OCI-LY3 (cell line): ENCODE data around the gene TPM4.

Experiments used
- EZH2phosphoT487 ChIP-seq: fragments of 200-600 bp; shearing (Covaris generic); IDR thresholded peaks from 2 replicates; pipeline ENCODE4 v1.6.1; 2018; ENCODE audit warnings: antibody characterized with exemption, mixed run types, low read depth
- TF ChIP-seq, protein P1 (sequence below): fragments of 200-600, 300-600 bp; sonication (generic); IDR thresholded peaks from 2 replicates; pipeline ENCODE4 v1.5.1; 2014; ENCODE audit warnings: antibody characterized with exemption, low read length, low read depth

DNA sequence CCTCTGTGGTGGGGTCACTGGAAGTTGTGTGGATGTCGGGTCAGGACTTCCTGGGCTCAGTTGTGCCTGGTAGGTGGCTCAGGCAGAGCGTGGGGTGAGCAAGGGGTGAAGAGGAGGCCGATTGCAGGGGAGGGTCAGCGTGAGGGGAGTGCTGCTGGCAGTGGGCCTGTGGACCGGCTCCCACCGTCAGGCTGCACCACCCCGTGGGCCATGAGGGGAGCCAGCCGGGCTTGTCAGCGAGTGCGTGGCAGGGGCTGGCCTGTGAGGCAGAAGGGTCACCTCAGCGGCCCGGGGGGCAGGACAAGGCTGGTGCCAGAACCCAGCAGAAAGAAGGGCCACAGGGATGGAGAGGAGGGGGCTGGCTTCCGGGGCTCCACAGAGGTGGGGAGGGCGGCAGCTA, 48.7 kb downstream of the TPM4 start:
- no peak for TF ChIP-seq EZH2phosphoT487
- TF ChIP-seq, protein P1, sequence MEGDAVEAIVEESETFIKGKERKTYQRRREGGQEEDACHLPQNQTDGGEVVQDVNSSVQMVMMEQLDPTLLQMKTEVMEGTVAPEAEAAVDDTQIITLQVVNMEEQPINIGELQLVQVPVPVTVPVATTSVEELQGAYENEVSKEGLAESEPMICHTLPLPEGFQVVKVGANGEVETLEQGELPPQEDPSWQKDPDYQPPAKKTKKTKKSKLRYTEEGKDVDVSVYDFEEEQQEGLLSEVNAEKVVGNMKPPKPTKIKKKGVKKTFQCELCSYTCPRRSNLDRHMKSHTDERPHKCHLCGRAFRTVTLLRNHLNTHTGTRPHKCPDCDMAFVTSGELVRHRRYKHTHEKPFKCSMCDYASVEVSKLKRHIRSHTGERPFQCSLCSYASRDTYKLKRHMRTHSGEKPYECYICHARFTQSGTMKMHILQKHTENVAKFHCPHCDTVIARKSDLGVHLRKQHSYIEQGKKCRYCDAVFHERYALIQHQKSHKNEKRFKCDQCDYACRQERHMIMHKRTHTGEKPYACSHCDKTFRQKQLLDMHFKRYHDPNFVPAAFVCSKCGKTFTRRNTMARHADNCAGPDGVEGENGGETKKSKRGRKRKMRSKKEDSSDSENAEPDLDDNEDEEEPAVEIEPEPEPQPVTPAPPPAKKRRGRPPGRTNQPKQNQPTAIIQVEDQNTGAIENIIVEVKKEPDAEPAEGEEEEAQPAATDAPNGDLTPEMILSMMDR: no peak
